Activated T-cell treated with anti-CD3 and anti-CD28 coated beads for 1 hour (primary cell): ENCODE results near the gene CDK17.
"Not testable (repeated sequence)": the region's sequence is repeated elsewhere in the genome, so short reads cannot be mapped to it uniquely, and the experiment has no call there.

ENCODE experiments used
- DNase-seq: peaks from one replicate; pipeline ENCODE4 v3.0.0-alpha.2; 2020; ENCODE audit warnings: low read depth

The CDK17 gene

GRCh38 chr12:96387981-96388380 lies 12.3 kb downstream of the CDK17 start:
- DNase-seq = no peak

GRCh38 chr12:96386794-96387193 lies 13.4 kb downstream of the CDK17 start:
- DNase-seq = no peak

GRCh38 chr12:96383991-96384390 lies 16.2 kb downstream of the CDK17 start:
- no peak for DNase-seq

- no peak for DNase-seq
Observed at GRCh38 chr12:96383371-96383770, 16.9 kb downstream of the CDK17 start.

- DNase-seq = not testable (repeated sequence)
Observed at GRCh38 chr12:96379743-96380142, 20.5 kb downstream of the CDK17 start.

GRCh38 chr12:96378319-96378718 lies 21.9 kb downstream of the CDK17 start:
- DNase-seq = no peak

- DNase-seq = no peak
Observed at GRCh38 chr12:96376865-96377264, 23.4 kb downstream of the CDK17 start.

GRCh38 chr12:96375841-96376604 lies 24.2 kb downstream of the CDK17 start:
- no peak for DNase-seq

- no peak for DNase-seq
Observed at GRCh38 chr12:96375170-96375569, 25.1 kb downstream of the CDK17 start.

GRCh38 chr12:96371790-96372699 lies 28.2 kb downstream of the CDK17 start:
- no peak for DNase-seq

- no peak for DNase-seq
Observed at GRCh38 chr12:96371138-96371789, 29.0 kb downstream of the CDK17 start.

GRCh38 chr12:96368687-96369086 lies 31.6 kb downstream of the CDK17 start:
- DNase-seq = no peak

GRCh38 chr12:96368233-96368632 lies 32.0 kb downstream of the CDK17 start:
- no peak for DNase-seq

- no peak for DNase-seq
Observed at GRCh38 chr12:96366381-96366654, 33.9 kb downstream of the CDK17 start.

GRCh38 chr12:96365604-96366380 lies 34.4 kb downstream of the CDK17 start:
- no peak for DNase-seq

GRCh38 chr12:96364092-96364700 lies 36.0 kb downstream of the CDK17 start:
- no peak for DNase-seq

- DNase-seq = no peak
Observed at GRCh38 chr12:96361074-96361473, 39.2 kb downstream of the CDK17 start.

- DNase-seq = no peak
Observed at GRCh38 chr12:96360550-96360949, 39.7 kb downstream of the CDK17 start.

GRCh38 chr12:96359328-96359727 lies 40.9 kb downstream of the CDK17 start:
- DNase-seq = no peak

GRCh38 chr12:96356831-96357230 lies 43.4 kb downstream of the CDK17 start:
- DNase-seq = no peak

GRCh38 chr12:96354844-96355534 lies 45.2 kb downstream of the CDK17 start:
- DNase-seq = no peak
